Posterior vena cava (tissue), 2 donors: ENCODE results near the gene MAD2L1BP. TPM values are rescaled to one million over a fixed set of nuclear protein-coding genes. Genes with fewer than 3 reads are reported as not detected.
"Not testable (repeated sequence)": the region's sequence is repeated elsewhere in the genome, so short reads cannot be mapped to it uniquely, and the experiment has no call there.

Experiments used
- DNase-seq: peaks from one replicate; pipeline ENCODE4 v3.0.0-alpha.2; 2020; ENCODE audit warnings: low spot score
- intact Hi-C, 2 donors: fragments of 100-400 bp; cut with DNase I; formaldehyde crosslinking; loops; one replicate each; pipeline versions ENCODE4 v1.14.1 to v1.14.2; 2022 to 2023
- total RNA-seq, 2 donors: library from RNA; stranded (reverse); fragmentation: NEBNext Ultra II Directional; extraction: Animal tissue kit (Norgen Biotek cat#: 25700); gene quantifications; one replicate each; pipeline ENCODE4 v1.2.1, GENCODE V29; 2021
- donor health status: DM: yes; HTN: yes; CAD: no.
- donor health status: DM: yes; HTN: yes; CAD: no.

MAD2L1BP gene
- total RNA-seq, 2 donors from 2014 or later = 12.0 to 15.5 TPM

DNA sequence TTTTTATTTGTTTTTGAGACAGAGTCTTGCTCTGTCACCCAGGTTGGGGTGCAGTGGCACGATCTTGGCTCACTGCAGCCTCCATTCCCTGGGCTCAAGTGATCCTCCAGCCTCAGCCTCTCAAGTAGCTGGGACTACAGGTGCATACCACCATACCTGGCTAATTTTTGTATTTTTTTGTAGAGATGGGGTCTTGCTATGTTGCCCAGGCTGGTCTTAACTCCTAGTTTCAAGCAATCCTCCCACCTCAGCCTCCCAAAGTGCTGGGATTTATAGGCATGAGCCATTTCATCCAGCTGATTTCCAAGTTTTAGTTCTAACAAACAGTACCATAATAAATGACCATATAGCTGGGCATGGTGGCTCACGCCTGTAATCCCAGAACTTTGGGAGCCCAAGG is 17.2 kb downstream of the MAD2L1BP start:
- intact Hi-C loops, DNase-seq: not testable (repeated sequence)

- intact Hi-C loops = no loop called here
- no peak for DNase-seq
Observed at GRCh38 chr6:43657221-43657802, 21.7 kb downstream of the MAD2L1BP start.

DNA sequence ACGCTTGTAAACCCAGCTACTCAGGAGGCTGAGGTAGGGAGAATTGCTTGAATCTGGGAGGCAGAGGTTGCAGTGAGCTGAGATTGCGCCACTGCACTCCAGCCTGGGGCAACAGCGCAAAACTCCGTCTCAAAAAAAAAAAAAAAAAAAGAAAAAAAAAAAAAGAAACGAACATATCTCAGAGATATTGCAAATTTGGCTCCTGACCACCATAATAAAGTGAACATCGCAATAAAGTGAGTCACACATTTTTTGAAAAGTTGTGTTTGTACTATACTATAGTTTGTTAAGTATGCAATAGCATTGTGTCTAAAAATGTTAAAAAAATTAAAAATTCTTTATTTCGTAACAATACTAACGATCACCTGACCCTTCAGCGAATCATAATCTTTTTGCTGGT is 22.5 kb downstream of the MAD2L1BP start:
- intact Hi-C loops = no loop called here
- no peak for DNase-seq

GRCh38 chr6:43662948-43663347 is 27.3 kb downstream of the MAD2L1BP start:
- intact Hi-C loops, DNase-seq: not testable (repeated sequence)

GRCh38 chr6:43665376-43665775 is 29.7 kb downstream of the MAD2L1BP start:
- intact Hi-C loops = loop anchor here (5.0 kb wide), 3 partner anchors 92 to 412 kb away; partner anchors contain the start of gene VEGFA (in 1 of the 2)
- no peak for DNase-seq

DNA sequence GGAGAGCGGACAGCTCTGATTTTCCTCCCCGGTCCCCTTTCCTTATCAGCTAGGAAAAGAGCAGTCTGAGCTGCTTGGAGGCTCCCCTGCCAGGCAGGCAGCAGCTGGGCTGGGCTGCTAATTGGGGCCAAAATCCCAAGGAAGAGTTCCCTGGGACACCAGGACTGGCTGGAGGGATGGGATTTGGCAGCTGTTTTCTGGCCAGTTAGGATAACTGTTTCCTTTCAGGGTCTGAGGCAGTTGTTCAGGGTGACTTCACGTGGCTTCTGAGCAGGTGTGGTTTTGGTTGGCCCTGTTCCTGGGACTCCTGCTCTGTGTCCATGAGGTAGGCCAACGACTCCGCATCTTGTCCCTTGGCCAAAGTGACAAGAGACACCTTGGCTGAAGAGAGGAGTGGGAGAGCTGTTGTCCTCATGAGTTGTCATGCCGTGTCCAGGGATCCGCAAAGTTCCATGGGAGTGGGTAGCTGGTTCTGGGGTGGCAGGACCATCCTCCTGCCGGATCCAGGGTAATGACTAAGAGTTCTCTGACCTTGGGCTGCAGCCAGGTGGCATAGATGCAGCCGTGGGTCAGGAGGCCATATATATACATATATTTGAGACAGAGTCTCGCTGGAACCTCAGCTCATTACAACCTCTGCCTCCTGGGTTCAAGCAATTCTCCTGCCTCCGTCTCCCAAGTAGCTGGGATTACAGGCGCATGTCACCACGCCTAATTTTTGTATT is 30.7 kb downstream of the MAD2L1BP start:
- intact Hi-C loops = loop anchor here (5.0 kb wide), 3 partner anchors 91 to 411 kb away; partner anchors contain the start of gene VEGFA (in 1 of the 2)
- peak; percentile 66 for DNase-seq

GRCh38 chr6:43667245-43668150 is 31.9 kb downstream of the MAD2L1BP start:
- intact Hi-C loops = loop anchor here (1.0 to 5.0 kb wide), 4 partner anchors 90 to 412 kb away; partner anchors contain the start of gene VEGFA (in 1 of the 2)
- peak; percentile 93 for DNase-seq

DNA sequence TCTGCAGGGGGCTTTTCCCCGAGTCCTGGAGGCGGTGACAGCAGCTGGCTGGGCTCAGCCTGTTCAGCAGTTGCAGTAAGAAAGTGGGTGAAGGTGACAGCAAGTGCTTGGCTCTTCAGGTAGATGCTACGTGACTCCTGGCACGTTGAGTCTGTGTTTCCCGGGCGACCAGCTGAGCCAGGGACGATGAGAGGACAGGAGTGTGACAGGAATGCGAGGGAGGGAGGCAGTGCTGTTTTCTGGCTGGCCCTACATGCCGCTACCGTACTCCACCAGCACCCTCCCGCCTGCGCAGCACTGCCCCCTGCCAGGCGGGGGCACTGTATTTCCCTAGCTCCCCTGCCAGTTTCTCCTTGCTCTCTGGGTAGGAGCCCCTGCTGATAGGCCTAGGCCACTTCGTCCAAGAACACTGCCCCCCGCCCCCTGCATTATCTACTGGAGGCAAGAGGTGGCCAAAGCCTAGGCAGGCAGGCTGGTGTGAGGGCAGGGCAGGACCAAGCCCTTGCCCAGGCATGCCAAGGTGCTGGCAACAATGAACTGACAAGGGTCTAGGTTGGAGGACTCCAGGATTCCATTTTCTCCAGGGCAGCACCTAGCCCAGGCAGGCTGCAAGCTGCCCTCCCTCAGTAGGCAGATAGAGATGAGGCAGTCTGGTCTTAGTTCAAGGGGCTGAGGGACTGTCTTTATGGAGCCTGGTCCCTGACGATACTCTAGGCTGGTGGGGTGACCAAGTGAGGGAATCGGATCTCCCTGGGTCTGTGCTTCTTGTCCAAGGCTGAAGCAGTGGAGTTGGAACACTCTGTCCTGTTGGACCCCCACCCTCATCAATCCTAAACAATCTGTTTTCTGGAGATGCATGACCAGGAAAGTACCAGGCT is 32.8 kb downstream of the MAD2L1BP start:
- peak; percentile 82 for DNase-seq
- intact Hi-C loops = loop anchor here (5.0 kb wide), 3 partner anchors 89 to 409 kb away; partner anchors contain the start of gene VEGFA (in 1 of the 2)

GRCh38 chr6:43669050-43669921 is 33.6 kb downstream of the MAD2L1BP start:
- intact Hi-C loops = loop anchor here (5.0 kb wide), 3 partner anchors 88 to 408 kb away; partner anchors contain the start of gene VEGFA (in 1 of the 2)
- DNase-seq = peak; percentile 91

- peak; percentile 64 for DNase-seq
- intact Hi-C loops = loop anchor here (5.0 kb wide), 3 partner anchors 87 to 407 kb away; partner anchors contain the start of gene VEGFA (in 1 of the 2)
Observed at GRCh38 chr6:43669922-43670622, 34.4 kb downstream of the MAD2L1BP start.

- intact Hi-C loops = no loop called here
- DNase-seq = peak; percentile 58
Observed at GRCh38 chr6:43670623-43670986, 35.0 kb downstream of the MAD2L1BP start.

GRCh38 chr6:43671011-43671800 is 35.6 kb downstream of the MAD2L1BP start:
- intact Hi-C loops = no loop called here
- peak; percentile 74 for DNase-seq

- peak; percentile 84 for DNase-seq
- intact Hi-C loops = loop anchor here in 1 of 2 donors (2.0 kb wide), 1 partner anchor 15 kb away; the partner anchor contains the start of gene MRPS18A
Observed at GRCh38 chr6:43671801-43672690, 36.4 kb downstream of the MAD2L1BP start.

DNA sequence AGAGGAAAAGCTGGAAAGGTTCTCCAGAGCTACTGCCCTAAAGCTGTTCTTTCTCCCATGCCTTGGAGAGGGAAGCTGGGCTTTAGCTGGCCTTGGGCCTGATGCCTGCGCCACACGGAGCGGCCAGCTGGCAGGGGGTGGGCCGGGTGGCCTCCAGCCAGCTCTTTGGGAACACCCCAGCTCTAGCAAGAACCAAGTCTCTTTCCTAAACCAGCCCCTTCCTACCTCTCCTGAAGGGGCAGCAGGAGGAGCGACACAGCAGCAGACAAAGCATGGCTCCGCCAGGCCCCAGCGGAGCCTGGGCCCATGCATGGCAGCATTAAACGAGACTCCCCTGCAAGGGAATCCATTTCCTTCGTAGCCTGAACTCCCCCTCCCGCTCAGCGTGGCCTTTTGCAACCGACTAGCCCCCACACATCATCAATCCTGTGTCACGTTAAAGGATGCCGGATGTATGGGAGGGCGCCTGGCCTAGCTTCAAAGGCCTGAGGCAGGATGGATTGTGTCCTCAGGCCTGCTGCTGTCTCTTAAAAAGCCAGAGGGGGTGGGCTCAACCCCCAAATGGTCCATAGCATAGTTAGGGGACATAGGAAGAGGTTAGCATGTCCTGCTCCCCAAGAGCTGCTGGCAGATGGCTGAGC is 37.9 kb downstream of the MAD2L1BP start:
- peak; percentile 69 for DNase-seq
- intact Hi-C loops = loop anchor here in 1 of 2 donors (1.0 to 2.0 kb wide), 2 partner anchors 13 to 27 kb away; partner anchors contain the start of gene MRPS18A
